Middle frontal gyrus (tissue), 1 donor: ENCODE results near the gene NPC1.
A peak's percentile ranks its signal among the peaks of the same experiment; 100 is the strongest.

Source experiments
- DNase-seq: peaks from one replicate; pipeline ENCODE4 v3.0.0-alpha.2; 2015; ENCODE audit warnings: low spot score; ENCODE audit errors: extremely low spot score

NPC1 gene

GRCh38 chr18:23609390-23610023 is 23.2 kb upstream of the NPC1 start:
- no peak for DNase-seq

- DNase-seq: no peak
These were observed 21.9 kb upstream of the NPC1 start for GRCh38 chr18:23608211-23608610.

GRCh38 chr18:23605941-23606340 is 19.6 kb upstream of the NPC1 start:
- DNase-seq: no peak

- no peak for DNase-seq
These were observed 13.5 kb upstream of the NPC1 start for GRCh38 chr18:23599809-23600208.

GRCh38 chr18:23596183-23596582 is 9.9 kb upstream of the NPC1 start:
- no peak for DNase-seq

- no peak for DNase-seq
These were observed 9.3 kb upstream of the NPC1 start for GRCh38 chr18:23595591-23595990.

- no peak for DNase-seq
These were observed 7.4 kb upstream of the NPC1 start for GRCh38 chr18:23593720-23594119.

- DNase-seq: no peak
These were observed 6.6 kb upstream of the NPC1 start for GRCh38 chr18:23592911-23593310.

- DNase-seq: no peak
These were observed 4.7 kb upstream of the NPC1 start for GRCh38 chr18:23591011-23591410.

- DNase-seq: no peak
These were observed 2.7 kb upstream of the NPC1 start for GRCh38 chr18:23588836-23589560.

- DNase-seq: no peak
These were observed 925 bp upstream of the NPC1 start for GRCh38 chr18:23587220-23587642.

GRCh38 chr18:23585897-23586248 is 433 bp downstream of the NPC1 start:
- DNase-seq: no peak

- no peak for DNase-seq
These were observed 1.1 kb downstream of the NPC1 start for GRCh38 chr18:23585007-23585871.

- DNase-seq: no peak
These were observed 2.0 kb downstream of the NPC1 start for GRCh38 chr18:23584019-23584983.

GRCh38 chr18:23583071-23583865 is 3.0 kb downstream of the NPC1 start:
- peak; percentile 24 for DNase-seq

GRCh38 chr18:23580677-23581367 is 5.5 kb downstream of the NPC1 start:
- DNase-seq: no peak

GRCh38 chr18:23578891-23579653 is 7.2 kb downstream of the NPC1 start:
- no peak for DNase-seq

- DNase-seq: no peak
These were observed 8.1 kb downstream of the NPC1 start for GRCh38 chr18:23578067-23578701.
